ENCODE measurements around the gene FCSK.

GRCh38 chr16:70430667-70431536, 23.5 kb upstream of the FCSK start:
- TF ChIP-seq CTCF (IDR thresholded peaks at IDR 0.05 in 4 of 5, conservative IDR thresholded peaks at IDR 0.05 in 1 of 5) (no peak), POLR2A (IDR thresholded peaks at IDR 0.05) (no peak)
